Lower lobe of right lung (tissue), 2 donors: ENCODE data around the gene PCP4. TPM values are rescaled to one million over a fixed set of nuclear protein-coding genes. Genes with fewer than 3 reads are reported as not detected.

Source experiments
- ATAC-seq, 2 donors: fragments of 200-7000 bp; cut with Tn5 transposase; one replicate each; pipeline ENCODE4 v1.9.1; 2020 to 2022; ENCODE audit warnings: mild to moderate bottlenecking in 2 of 2, moderate library complexity in 2 of 2
- DNase-seq: peaks from one replicate; pipeline ENCODE4 v3.0.0-alpha.2; 2020
- H3K27ac ChIP-seq: fragments of 200-600 bp; one replicate; pipeline ENCODE4 v1.8.0; 2022
- H3K27me3 ChIP-seq: fragments of 200-600 bp; one replicate; pipeline ENCODE4 v1.8.0; 2022; ENCODE audit warnings: low read depth
- H3K36me3 ChIP-seq: fragments of 200-600 bp; one replicate; pipeline ENCODE4 v1.8.0; 2022; ENCODE audit warnings: mild to moderate bottlenecking
- H3K4me1 ChIP-seq: fragments of 200-600 bp; one replicate; pipeline ENCODE4 v1.8.0; 2022
- H3K4me3 ChIP-seq: fragments of 200-600 bp; one replicate; pipeline ENCODE4 v1.8.0; 2022; ENCODE audit warnings: mild to moderate bottlenecking
- H3K9me3 ChIP-seq: fragments of 200-600 bp; one replicate; pipeline ENCODE4 v1.8.0; 2022
- CTCF ChIP-seq: fragments of 200-600 bp; IDR thresholded peaks from one replicate; pipeline ENCODE4 v1.8.0; 2022; ENCODE audit warnings: antibody characterized with exemption, mild to moderate bottlenecking
- intact Hi-C: fragments of 100-400 bp; cut with DNase I; formaldehyde crosslinking; loops from one replicate; pipeline ENCODE4 v1.11.0; 2022
- total RNA-seq: library from RNA; stranded (reverse); fragmentation: NEBNext Ultra II Directional; extraction: Animal tissue kit (Norgen Biotek cat#: 25700); gene quantifications from one replicate; pipeline ENCODE4 v1.2.1, GENCODE V29; 2021
- donor health status: DM: no; HTN: yes; CAD: no; lungs with severe emphysema.

PCP4 gene
- total RNA-seq, 1 donor from 2014 or later: 0.95 TPM

- no peak for TF ChIP-seq CTCF
- peak; percentile 65 for DNase-seq
- intact Hi-C loops: no loop called here
- no peaks in the 10 kb centered on the region for H3K27me3 ChIP-seq
- no peaks in the 10 kb centered on the region for H3K36me3 ChIP-seq
- H3K4me1 ChIP-seq: peaks cover 5% of the 10 kb centered on the region
- peak; percentile 52 to 82 for ATAC-seq
- no peak overlapping the region for H3K27ac ChIP-seq
- no peak overlapping the region for H3K4me3 ChIP-seq
- no peaks in the 10 kb centered on the region for H3K9me3 ChIP-seq
Measured at GRCh38 chr21:39863111-39863510, 4.1 kb upstream of the PCP4 start.

DNA sequence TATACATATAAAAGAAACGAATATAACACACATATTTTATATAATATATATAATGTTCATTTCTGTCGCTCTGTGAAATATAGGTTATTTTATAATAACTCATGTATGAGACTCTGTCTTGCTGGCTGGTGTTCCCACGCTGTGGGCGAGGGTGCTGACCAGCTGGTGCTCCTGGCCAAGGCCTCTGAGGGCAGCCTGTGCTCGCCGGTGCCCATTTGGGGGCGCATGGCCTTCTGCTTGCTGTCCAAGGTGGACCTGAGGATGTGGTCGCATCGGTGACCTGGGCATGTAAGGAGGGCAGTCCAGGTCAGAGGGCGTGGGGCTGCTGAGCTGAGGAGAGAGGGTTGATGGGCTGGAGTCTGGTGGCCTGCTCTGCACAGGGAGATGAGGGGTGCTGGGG is 1.1 kb upstream of the PCP4 start:
- Histone ChIP-seq H3K36me3 (no peaks in the 10 kb centered on the region), H3K9me3 (no peaks in the 10 kb centered on the region), H3K4me3 (no peak overlapping the region), H3K27ac (no peak overlapping the region), H3K27me3 (no peaks in the 10 kb centered on the region), H3K4me1 (peaks cover 5% of the 10 kb centered on the region)
- intact Hi-C loops: no loop called here
- DNase-seq (no peak), ATAC-seq (no peak)
- no peak for TF ChIP-seq CTCF

DNA sequence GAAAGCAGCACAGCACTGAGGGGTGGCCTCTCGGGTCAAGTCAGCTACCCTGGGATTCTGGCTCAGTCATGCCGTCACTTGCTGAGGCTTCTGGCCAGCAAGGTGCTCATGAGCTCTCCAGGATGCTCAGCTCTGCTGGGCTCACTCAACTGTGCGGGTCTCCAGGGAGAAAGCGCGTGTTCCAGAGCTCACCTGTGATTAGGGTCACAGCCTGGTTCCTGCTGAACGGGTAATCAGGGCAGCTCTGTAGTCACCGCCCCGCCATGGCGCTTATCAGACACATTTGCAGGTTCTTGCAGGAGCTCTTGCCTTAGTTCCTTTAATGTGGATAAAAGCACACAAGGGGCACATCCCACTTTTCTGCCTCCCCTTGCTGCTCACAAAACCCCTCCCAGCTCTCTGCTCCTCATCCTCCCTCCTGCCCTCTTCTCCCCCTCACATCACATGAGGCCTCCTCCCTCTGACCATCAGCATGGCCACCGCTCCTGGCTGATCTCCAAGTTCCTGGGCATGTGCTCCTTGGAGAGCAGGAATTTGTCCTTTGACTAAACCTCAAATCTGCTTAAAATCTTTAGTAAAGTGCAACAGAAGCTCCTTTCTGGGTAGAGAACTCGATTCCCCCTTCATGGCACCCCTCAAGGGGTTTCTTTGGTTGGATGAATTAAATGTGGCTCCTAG is 2.0 kb downstream of the PCP4 start:
- Histone ChIP-seq H3K27ac (no peak overlapping the region), H3K36me3 (no peaks in the 10 kb centered on the region), H3K4me1 (no peaks in the 10 kb centered on the region), H3K9me3 (no peaks in the 10 kb centered on the region), H3K27me3 (no peaks in the 10 kb centered on the region), H3K4me3 (no peak overlapping the region)
- TF ChIP-seq CTCF: no peak
- peak in 1 of 2 donors; percentile 12 for ATAC-seq
- no peak for DNase-seq
- intact Hi-C loops: no loop called here

- H3K27me3 ChIP-seq: no peaks in the 10 kb centered on the region
- H3K4me3 ChIP-seq: no peak overlapping the region
- no peak for TF ChIP-seq CTCF
- DNase-seq (no peak), ATAC-seq (no peak)
- no peaks in the 10 kb centered on the region for H3K9me3 ChIP-seq
- intact Hi-C loops: no loop called here
- H3K4me1 ChIP-seq: no peaks in the 10 kb centered on the region
- H3K27ac ChIP-seq: no peak overlapping the region
- H3K36me3 ChIP-seq: no peaks in the 10 kb centered on the region
Measured at GRCh38 chr21:39873687-39874086, 6.4 kb downstream of the PCP4 start.

DNA sequence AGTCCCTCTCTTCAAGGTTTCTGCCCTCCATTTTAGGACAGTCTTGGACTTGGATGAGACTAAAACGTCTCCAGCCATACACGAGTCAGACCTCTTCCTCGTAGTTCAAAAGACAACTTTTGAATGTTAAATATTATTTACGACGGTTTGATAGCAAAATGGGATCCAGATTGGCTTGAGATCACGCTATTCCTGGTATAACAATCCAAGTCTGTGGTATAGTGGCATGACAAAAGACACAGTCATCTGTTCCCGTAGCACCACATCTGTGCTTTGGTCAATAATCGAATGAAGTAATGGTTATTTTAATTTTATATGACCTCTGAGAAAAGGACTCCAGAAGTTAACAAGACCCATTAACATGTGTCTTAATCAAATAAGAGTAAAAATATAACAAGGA is 7.0 kb downstream of the PCP4 start:
- no peaks in the 10 kb centered on the region for H3K27me3 ChIP-seq
- H3K4me3 ChIP-seq: no peak overlapping the region
- no peaks in the 10 kb centered on the region for H3K4me1 ChIP-seq
- TF ChIP-seq CTCF: no peak
- no peaks in the 10 kb centered on the region for H3K36me3 ChIP-seq
- no peak for ATAC-seq
- no peak overlapping the region for H3K27ac ChIP-seq
- no peak for DNase-seq
- intact Hi-C loops: no loop called here
- H3K9me3 ChIP-seq: no peaks in the 10 kb centered on the region
